DMS79 (cell line): Measurements from ENCODE around the gene LZTS3.
"Not testable (repeated sequence)": the region's sequence is repeated elsewhere in the genome, so short reads cannot be mapped to it uniquely, and the experiment has no call there.

Experiments used
- DNase-seq: peaks from one replicate; lab custom pipeline; 2025; lab: John Stamatoyannopoulos, UW

The LZTS3 gene

DNA sequence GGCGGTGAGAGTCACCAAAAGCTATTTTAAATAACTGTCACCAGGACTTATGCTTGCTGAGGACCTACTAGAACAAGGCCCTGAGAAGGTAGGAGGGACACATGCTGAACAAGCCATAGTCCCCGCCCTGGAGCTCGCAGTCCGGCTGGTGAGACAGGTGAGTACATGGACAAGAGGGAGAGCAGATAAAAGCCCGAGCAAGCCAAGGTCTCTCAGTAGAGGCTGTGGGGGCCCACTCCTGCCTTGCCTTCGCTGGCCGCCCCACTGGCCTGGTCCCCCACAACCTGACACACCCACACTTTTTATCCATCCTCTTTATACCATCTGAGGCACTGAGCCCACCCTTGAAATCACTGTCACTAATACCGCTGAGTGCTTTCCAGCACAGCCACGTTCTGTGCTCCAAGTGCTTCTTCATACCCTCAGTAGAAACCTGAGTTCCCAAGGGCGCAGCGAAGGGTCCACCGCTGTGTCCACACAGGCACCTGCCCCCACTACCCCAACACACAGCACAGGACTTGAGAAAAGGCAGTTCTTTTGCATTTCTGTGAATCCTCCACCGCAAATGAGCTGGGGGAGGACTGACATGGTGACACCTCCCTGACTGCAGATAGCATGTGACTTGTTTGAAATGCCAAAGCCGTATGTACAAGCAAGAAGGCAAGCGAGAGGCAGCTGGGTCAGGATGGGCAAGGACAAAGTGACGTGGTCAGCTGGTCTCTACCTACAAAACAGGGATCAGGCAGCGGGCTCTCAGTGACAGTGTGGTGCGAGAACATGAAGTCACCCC is 19.1 kb upstream of the LZTS3 start:
- DNase-seq, result no peak

DNA sequence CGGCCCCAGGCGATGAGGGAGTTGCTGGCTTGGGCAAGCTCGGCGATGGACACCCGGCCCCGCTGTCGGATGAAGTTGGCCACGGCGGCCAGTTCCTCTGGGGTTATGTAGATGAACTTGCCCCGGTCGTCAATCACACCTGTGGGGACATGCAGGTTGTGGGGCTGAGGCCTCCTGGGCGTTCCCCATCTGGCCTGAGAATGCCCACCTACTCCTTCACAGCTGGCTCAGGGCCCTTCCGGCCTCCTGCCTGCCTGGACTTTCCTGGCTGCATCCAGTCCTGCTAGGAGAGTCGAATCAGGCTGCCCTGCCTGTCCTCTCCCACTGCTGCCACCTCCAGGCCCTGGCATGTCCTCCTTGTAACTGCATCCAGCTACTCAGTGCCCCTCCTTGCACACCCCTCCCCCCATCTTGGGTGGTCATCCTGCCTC is 17.3 kb upstream of the LZTS3 start:
- no peak for DNase-seq

DNA sequence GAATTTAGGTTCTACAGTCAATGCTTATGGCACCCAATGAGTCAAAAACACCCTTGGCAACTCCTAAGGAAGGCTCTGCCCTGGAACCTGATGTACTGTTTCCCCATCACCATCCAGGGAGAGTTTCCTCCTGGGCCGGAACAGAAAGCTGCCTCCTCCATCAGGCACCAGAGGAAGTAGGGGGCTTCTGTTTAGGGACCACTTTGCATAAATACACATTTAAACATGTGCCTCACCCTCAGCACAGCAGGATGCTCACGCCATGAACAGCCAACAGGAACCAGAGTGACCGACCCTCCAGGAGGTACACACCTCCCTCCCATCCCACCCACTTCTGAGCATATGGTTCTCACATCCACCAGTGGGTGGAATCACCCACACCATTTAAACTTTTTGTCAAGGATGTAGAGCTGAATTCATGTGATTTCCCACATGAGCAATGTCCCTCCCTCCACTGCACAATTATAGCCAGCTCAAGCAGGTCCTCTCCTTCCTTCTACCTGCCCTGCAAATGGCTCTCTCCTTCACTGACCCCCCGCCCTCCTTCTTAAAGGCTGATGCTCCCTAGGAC is 16.3 kb upstream of the LZTS3 start:
- DNase-seq, result no peak

DNA sequence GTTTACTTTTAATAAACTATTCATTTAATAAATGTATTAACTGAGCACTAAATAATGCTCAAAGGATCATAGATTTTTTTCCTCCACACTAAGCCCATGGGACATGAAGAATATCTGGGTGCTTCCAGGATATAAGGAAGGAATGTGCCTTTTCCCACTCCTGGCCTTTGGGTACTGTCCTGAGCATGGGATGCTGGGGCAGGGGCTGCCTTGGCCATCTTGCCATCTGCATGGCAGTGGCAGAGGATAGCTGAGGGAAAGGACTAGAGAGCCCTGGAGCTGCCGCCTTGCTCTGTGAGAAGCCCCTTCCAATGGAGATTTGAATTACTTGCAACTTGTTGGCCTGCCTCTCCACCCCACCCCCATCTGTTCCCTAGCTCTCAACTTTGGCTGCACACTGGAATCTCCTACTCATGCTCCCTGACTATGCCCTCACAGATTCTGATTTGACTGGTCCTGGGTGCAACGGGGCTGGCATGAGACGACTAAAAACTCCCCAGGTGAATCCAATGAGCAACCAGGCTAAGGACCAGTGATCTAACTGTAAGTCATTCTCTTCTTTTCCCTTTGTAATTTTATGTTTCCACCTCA is 15.6 kb upstream of the LZTS3 start:
- no peak for DNase-seq

DNA sequence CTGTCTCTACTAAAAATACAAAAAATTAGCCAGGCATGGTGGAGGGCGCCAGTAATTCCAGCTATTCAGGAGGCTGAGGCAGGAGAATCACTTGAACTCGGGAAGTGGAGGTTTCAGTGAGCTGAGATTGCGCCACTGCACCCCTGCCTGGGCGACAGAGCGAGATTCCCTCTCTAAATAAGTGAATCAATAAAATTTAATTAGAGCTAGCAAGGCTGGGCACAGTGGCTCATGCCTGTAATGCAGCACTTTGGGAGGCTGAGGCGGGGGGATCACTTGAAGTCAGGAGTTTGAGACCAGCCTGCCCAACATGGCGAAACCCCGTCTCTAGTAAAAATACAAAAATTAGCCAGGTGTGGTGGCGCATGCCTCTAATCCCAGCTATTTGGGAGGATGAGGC is 14.5 kb upstream of the LZTS3 start:
- not testable (repeated sequence) for DNase-seq

DNA sequence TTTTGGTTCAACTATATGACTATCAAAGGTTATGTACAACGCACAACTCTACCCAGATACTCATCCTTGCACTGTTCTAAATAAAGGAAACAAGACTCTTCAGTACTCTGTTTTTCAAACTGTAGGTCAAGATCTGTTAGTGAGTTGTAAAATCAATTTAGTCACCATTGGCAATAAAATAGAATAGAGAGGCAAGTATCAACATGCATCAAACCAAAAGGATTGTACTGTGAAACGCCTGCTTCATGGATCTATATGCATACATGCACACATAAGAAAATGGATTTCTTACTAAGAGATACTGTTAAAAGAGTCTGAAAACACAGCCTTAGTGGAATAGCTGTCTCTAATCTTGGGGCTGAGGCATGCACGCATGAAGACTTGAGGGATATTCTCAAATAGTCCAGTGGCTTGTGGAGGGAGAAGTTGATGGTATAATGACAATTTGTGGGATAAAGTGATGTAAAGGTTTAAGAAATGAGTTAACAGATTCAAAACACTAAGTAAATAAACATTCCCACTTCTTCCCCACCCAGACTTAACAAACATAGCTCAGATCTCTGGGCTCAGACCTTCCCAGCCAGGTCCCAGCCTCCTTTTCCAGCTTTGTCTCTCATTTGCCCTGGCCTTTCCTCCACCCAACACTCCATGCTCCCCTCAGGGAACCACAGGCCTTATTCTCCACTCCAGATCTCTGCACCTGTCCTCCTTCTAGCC is 10.7 kb upstream of the LZTS3 start:
- DNase-seq, result no peak

DNA sequence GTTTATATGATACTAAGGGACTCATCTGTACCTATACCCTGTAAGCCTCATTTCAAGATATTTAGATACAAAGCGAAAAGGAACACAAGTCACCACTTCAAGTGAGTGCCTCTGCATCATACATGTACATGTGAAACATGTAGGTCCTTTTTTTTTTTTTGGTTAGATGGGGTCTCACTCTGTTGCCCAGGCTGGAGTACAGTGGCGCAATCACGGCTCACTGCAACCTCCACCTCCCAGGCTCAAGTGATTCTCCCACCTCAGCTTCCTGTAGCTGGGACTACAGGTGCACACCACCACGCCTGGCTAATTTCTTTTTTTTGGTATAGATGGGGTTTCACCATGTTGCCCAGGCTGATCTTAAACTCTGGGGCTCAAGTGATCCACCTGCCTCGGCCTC is 9.1 kb upstream of the LZTS3 start:
- DNase-seq, result not testable (repeated sequence)

DNA sequence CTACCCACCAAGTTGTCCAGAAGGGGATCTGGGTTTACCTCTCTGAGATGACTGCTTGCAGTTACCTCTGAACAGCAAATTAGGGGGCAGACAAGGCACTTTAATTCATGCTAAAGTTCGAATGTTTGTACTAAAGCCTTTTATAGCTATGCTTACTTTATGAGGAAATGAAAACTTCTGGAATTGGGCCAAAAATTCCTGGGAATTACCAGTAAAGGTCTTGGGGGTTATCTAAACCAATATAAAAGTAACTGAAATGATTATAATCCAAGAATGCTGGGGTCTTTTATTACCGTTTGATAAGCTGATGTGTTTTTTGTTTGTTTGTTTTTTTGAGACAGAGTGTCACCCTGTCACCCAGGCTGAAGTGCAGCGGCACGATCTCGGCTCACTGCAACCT is 7.9 kb upstream of the LZTS3 start:
- no peak for DNase-seq

DNA sequence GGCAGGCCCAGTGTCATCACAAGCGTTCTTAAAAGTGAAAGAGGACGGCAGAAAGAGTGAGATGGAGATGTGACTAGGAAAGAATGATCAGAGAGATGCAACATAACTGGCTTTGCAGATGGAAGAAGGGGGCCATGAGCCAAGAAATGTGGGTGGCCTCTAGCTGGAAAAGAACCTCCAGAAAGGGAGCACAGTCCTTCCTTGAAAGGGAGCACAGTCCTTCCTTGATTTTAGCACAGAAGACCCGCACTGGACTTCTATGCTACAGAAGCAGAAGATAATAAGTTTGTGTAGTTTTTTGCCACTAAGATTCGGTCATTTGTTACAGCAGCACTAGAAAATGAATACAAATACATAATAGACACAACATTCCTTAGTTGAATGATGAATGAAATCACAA is 7.0 kb upstream of the LZTS3 start:
- no peak for DNase-seq

DNA sequence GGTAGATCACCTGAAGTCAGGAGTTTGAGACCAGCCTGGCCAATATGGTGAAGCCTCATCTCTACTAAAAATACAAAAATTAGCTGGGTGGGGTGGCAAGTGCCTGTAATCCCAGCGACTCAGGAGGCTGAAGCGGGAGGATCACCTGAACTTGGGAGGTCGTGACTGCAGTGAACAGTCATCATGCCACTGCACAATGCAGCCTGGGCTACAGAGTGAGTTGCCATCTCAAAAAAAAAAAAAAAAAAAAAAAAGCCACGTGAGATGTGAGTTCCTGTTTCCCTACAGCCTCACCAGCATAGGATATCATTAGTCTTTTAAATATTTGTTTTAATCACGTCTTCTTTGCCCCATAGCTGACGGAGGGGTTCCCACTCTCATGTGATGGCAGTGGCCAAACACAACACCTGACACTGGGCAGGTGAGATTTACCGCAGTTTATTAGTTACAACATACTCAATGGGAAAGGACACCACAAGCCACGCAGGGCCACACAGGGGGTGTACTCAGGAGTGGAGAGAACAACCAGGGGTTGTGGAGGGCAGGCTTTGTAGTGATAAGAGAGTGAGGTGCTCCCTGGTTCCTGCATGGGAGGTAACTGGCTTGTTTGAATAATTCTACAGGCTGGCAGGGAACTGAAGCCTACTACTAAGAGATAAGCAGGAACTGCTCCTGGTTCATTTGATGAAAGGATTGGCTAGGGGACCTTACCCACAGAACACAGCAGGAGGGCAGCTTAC is 4.6 kb upstream of the LZTS3 start:
- no peak for DNase-seq

DNA sequence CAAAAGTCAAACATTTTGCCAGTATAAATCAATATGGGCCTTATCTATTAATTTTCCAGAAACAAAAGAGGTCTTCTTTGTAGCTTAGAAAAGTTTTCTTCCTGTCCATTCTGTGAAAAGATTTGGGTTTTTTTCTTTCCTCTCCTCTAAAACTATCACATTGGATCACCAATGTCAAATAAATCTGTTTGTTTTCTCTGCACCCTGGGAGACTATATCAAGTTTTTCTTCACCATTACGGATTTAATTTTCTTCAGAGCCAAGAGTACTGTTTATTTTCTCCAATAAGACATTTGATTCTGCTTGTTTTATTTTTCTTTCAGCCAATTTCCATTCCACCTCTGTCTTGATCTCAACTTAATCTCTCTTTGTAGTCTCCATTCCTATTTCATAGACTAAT is 1.9 kb upstream of the LZTS3 start:
- DNase-seq, result no peak

DNA sequence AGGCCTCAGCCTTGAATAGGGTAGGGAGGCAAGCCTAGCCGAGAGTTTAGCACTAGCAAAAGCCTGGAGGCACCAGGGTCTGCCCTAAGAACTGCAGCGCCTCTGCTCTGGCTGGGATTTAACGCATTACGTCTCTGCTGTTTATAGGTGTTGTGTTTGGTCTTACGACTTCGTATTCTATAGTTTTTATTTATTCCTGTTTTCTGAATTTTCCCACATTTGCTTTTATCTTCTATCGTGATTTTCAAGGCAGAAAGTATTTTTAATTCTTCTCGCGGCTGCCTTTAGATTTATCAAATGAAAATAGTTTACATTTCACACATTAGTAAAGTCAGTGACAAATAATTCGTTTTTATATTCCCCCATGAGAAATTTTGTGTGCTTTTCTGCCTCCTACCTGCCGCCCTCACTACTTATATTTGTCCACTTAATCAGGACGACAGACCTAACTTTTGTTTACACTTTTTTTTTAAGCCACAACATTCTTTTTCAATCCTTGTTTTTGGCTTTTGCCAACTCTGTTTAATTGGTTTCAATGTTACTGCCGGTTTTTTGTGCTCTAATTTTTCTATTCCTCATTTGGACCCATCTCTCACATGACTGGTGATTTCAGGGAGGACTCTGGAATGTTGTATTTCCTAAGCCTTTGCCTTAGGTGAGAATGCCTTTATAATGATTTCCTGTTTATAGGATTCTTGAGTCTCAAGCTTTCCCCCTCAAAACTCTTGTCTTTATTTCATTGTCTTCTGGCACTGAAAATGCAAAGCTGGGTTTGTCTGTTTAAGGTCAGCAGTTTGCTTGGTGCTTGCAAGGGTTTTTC is 1.3 kb upstream of the LZTS3 start:
- no peak for DNase-seq

DNA sequence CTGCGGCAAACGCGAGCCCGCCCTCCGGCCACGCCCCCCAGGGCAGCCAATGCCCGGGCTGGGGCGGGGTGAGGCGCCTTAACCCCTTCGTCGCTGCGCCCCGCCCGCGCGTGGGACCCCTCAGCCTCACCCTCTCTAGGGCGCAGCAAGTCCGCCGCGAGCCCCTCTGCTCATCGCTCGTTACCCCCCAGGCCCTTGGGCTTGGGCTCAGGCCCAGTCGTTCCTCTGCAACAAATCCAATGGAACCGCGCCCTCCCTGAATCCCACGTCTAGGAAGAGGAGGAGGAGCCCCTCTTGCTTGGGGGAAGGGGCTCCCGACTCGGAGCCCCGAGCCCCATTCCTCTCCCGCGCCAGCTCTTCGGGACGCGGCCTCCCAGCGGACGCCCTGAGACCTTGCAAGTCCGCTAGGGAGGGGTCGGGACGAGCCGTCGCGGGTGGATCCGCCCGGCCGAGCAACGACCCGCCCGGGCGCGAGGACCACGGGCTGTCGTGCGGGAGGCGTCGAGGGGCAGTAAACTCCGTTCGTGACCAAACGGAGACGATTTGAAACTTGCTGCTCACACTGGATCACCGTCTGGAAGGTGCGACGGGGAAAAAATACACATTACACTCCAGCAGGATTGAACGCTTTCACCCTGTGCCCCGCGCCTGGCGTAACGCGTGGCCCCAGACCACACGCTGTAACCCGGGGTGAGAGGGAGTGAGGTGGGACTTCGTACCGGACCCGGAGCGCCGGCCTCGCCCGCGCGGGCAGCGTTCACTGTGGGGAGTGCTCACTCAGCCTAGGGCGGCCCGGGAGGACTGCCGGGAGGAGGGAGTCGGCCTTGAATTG is 477 bp upstream of the LZTS3 start:
- peak; percentile 62 for DNase-seq

DNA sequence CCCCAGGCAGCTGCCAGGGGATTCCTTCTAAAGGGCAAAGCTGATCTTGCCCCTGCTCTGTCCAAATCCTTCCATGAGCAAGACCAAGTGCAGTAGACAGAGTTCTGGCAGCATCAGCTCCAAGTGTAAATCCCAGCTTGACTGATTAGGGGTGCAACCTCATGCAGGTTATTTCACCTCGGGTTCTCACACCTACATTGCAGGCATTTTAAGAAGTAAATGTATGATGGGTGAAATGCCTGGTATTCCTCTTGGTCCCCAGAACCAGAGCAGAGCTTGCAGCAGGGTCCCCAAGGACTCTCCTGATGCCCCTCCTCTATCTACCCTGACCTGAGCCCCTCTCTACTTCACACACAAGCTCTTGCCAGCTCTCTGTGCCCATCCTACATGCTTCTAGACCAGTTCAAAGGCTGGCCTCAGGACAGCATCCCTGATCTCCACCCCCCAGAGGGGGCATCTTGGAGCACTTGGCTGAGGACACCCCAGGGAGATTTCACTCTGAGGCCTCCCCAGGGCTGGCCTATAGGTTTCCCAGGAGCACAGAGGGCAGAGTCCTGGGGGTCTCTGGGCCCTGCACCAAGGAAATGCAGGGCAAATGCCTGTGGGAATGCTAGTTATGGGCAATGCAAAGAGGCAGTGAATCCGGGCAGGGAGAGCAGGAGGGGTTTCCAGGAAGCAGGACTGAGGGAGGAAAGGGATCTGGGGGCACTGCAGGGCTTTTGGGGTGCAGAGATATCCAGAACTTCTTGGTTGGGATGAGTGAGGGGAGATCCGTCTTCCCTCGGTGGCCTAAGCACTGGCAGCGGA is 1.0 kb downstream of the LZTS3 start:
- no peak for DNase-seq

DNA sequence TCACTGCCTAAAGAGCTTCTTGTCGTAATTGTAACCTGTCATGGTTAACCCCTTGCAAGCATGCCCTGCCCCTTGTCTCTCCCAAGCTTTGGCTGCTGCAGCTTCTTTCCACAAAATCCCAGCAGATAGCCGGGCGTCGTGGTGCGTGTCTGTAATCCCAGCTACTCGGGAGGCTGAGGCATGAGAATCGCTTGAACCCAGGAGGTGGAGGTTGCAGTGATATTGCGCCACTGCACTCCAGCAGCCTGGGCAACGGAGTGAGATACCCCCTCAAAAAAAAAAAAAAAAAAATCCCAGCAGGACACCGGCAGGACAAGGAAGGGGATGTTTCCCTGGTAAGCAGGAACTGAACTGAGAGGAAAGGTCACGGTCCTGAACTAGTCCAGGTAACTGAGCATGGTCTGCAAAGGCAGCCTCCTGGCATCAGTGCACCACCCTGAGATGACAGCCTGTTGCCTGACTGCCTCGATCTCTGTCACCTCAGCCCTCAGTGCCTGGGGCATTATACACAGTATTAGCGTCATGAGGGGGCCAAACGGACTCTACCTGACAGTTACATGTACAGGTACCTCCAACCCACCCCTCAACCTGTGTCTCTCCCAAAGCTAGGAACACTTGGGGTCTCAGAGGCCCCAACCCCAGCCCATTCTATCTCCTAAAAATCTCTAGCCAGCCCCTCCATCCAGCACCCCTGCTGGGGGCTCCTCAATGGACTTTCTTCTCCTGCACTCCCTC is 1.8 kb downstream of the LZTS3 start:
- DNase-seq, result no peak

DNA sequence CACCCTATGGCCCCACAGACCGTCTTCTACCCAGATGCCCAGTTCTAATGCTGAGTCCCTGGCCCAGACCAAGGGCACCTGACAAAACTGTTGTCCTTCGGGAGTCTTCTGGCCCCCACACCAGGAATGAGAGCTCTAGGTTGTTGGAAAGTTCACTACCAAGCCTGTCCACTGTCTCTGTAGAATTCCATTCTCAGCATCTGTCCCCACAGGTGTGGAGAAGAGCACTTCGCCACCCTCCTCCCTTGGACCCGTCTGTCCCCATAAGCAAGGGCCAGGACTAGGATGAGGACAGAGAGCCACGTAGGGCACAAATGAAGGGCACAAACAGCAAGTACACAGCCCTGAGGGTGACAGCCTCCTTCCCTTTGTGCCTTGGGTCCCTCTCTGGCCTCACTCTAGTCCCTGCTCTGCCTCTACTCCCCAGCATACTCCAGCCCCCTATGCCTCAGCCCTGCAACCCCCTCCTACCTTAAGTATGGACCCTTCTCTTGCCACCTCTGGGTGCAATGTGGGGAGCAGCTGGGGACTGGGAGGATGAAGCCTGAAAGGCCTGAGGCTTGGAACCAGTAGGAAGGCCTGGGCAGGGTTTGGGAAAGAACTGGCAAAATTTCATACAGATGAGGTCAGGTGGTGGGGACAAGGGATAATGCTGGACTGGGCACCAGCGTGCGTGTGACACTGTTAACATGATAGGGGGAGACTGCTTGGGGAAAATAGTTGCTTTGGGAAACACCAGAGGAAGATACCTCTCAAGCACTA is 4.3 kb downstream of the LZTS3 start:
- DNase-seq, result no peak

DNA sequence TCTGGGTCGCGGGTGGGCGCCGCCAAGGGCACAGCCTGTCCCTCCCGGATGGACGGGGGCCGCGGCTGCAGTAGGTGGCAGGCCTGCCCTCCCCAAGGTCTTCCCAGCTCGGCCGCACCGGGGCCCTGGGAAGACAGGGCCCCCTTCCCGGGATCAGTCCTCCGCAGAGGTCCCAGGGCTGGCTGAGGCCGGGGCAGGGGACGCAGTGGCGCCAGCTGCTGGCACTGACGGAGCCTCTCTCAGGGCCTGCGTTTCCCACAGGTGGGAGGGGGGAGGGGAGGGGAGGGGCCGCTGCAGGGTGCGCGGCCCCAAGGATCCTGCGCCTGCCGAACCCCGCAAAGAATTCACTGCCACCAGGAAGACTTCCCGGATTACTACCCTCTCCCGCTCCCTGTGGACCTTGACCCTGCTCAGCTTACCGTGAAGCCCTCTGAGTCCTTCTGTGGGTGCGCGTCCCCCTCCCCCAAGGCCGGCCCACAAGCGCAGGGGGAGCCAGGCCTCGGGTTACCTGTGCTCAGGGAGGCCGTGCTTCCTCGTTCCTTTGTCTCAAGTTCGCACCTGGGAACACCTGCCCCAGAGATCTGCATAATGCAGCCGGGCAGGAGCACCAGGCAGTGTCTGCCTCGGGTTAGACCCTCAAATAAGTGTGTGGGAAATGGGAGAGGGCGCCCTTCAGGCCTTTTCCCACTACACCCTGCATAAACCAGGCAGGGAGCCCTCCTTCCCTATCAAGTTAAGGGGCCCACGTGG is 5.1 kb downstream of the LZTS3 start:
- no peak for DNase-seq
